Measurements from ENCODE around the gene SHANK1.

The SHANK1 gene

DNA sequence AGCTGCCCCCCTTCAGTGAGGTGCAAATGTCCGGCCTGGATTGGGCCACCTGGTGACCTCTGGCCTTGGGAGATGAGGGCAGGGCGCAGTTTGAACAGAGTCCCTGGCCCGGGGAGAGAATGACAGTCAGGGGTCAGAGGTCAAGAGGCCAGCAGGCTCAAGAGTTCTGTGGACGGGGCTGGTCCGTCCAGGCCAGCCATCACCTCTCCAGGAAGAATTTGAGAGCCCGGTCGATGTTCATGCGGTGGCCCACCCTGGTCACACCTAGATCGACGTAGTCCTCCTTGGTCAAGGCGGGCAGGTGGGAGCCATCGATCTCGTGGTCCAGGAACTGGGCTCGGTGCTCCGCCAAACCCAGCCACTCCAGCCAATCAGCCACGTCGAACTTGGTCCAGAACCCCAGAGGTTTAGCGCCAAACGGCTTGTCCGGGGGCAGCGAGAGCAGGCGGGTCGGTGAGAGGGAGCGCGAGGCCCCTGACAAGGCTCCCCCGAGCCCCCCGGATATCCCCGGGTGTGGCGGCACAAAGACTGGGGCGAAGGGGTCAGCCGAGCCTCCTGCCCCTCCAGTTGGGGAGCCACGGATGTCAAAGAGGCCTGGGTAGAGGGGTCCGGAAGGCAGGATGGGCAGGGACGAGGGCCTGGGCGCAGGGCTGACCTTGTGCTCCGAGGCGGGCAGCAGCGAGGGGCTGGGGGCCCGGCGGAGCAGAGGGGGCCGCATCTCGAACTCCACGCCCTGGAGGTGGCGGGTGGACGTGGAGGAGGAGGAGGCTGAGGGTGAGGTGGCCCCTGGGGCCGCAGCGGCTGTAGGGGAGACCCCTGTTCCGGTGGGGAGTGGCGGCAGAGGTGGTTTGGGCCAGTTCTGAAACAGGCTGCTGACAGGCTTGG, 57.6 kb downstream of the SHANK1 start:
- no peak for DNase-seq
- TF ChIP-seq, protein P1, sequence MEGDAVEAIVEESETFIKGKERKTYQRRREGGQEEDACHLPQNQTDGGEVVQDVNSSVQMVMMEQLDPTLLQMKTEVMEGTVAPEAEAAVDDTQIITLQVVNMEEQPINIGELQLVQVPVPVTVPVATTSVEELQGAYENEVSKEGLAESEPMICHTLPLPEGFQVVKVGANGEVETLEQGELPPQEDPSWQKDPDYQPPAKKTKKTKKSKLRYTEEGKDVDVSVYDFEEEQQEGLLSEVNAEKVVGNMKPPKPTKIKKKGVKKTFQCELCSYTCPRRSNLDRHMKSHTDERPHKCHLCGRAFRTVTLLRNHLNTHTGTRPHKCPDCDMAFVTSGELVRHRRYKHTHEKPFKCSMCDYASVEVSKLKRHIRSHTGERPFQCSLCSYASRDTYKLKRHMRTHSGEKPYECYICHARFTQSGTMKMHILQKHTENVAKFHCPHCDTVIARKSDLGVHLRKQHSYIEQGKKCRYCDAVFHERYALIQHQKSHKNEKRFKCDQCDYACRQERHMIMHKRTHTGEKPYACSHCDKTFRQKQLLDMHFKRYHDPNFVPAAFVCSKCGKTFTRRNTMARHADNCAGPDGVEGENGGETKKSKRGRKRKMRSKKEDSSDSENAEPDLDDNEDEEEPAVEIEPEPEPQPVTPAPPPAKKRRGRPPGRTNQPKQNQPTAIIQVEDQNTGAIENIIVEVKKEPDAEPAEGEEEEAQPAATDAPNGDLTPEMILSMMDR (IDR thresholded peaks at IDR 0.05; ENCODE audit: low read depth, low read length) = no peak
- H3K27me3 ChIP-seq = no peaks in the 10 kb centered on the region

DNA sequence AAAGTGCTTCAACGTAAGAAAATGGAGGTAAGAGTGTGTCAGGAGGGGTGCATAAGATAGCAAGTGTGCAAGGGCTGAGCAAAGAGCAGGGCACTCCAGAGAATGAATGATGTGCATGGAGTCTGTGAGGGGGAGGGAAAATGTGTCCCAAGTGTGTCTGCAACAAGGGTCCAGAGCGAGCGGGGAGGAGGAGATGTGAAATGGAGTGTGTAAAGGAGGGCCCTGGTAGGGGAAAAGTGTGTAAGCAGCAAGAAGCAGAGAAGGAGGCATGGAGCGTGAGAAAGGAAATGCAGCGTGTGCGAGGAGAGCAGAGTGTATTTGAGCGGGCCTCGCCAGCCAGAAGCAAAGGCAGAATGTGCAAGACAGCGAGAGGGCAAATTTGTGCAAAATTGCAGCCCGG, 58.6 kb downstream of the SHANK1 start:
- Histone ChIP-seq H3K4me3 (ENCODE audit: low read depth, low read length) (no peak overlapping the region), H3K4me1 (no peaks in the 10 kb centered on the region), H3K27me3 (no peaks in the 10 kb centered on the region), H3K36me3 (peaks cover 3% of the 10 kb centered on the region), H3K9me3 (no peaks in the 10 kb centered on the region)
- DNase-seq = no peak
- TF ChIP-seq, protein P1 (IDR thresholded peaks at IDR 0.05; ENCODE audit: low read depth, low read length) = no peak

More for the DNA sequence above, 57.6 kb downstream of the SHANK1 start:
- H3K36me3 ChIP-seq = peaks cover 3% of the 10 kb centered on the region
- no peak overlapping the region for H3K4me3 ChIP-seq (ENCODE audit: low read depth, low read length)
- H3K9me3 ChIP-seq = no peaks in the 10 kb centered on the region
- no peaks in the 10 kb centered on the region for H3K4me1 ChIP-seq

DNA sequence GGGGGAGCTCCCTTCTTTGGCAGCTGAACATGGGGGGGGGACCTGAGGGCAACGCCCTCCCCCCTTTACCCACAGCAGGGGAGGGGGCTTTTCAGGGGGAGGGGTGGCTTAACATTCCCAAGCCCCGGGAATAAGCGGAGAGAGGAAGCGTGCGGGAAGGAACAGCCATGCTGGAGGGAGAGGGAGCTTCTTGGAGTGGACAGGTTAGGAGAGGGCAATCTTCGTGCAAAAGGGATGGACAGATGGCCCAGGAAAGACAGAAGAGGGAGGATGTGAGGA, 59.6 kb downstream of the SHANK1 start:
- no peaks in the 10 kb centered on the region for H3K9me3 ChIP-seq
- peaks cover 2% of the 10 kb centered on the region for H3K36me3 ChIP-seq
- no peak overlapping the region for H3K4me3 ChIP-seq (ENCODE audit: low read depth, low read length)
- no peaks in the 10 kb centered on the region for H3K4me1 ChIP-seq
- DNase-seq = no peak
- no peaks in the 10 kb centered on the region for H3K27me3 ChIP-seq
- TF ChIP-seq, protein P1 (IDR thresholded peaks at IDR 0.05; ENCODE audit: low read depth, low read length) = no peak

DNA sequence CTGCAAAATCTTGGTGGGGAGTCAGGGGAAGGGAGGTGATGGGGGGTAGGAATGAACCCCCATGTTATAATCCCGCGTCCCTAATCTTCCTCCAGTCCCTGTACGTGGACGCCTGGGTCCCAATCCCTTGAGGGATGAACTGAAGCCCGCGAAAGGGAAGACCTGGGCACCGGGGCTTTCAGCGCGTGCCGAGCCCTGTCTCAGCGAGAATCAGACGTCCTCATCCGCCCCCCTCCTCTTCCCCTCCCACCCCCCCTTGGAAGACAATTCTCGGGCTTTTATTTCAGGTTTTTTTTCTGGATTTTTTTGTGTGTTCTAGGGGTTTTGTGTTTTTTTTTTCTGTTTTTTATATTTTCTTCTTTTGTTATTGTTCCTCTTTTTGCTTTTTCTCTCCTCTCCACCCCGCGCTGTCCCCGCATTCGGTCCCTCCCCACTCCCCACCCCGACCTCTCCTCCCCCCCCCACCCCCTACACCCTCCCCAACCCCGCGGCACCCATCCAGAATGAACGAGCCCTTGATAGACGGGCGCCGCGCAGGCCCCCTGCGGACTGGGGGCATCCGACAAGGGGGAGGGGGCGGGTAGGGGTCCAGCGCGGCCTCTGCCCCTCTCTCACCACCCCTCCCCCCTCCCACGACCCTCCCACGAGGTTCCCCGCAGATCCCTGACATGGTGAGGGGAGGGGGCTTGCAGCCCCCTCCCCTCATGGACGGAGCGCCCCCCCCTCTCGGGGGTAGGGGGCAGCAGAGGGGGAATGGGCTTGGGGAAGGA, 60.1 kb downstream of the SHANK1 start:
- Histone ChIP-seq H3K9me3 (no peaks in the 10 kb centered on the region), H3K27me3 (no peaks in the 10 kb centered on the region), H3K4me1 (no peaks in the 10 kb centered on the region), H3K4me3 (ENCODE audit: low read depth, low read length) (peak overlapping the region; percentile 48), H3K36me3 (no peaks in the 10 kb centered on the region; the same call in 1 of the 2 replicates)
- TF ChIP-seq, protein P1 (IDR thresholded peaks at IDR 0.05; ENCODE audit: low read depth, low read length) = no peak
- peak; percentile 54 for DNase-seq

DNA sequence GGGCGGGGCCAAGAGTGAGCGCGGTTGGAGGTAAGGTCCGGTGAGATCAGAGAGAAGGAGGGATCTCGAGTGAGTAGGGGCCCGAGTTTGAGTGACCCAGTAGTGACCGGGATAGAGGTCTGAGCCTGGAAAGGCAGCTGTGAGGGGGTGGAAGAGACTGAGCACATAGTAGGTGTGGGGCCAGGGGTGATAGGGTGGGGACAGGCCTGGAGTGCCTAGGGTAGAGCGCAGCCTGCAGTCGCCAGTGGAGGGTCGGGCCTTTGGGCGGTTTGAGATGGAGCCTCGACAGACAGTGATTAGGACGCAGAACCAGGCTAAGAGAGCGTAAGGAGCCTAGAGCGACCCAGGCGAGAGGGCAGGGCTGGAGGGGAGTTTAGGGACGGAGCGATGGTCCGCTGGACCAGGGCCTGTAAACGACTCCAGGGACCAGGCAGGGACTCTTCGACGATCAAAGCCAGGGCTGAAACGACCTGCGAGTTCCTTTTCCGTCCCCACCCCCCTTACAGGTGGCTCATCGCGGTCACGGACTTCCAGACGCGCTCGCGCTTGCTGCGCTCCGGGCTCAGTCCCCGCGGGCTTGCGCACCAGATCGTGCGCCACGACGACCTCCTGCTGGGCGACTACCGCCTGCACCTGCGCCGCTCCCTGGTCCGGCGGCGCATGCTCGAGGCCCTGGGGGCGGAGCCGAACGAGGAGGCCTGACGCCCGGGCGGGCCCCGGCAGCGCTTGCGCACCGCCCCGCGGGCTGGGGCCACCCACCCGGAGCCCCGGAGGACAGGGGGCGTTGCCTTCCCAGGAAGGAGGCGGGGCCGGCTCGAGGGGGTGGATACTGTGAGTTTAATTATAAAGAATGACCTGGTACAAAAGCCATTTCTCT, 60.9 kb downstream of the SHANK1 start:
- Histone ChIP-seq H3K4me3 (ENCODE audit: low read depth, low read length) (peak overlapping the region; percentile 65), H3K4me1 (no peaks in the 10 kb centered on the region), H3K9me3 (no peaks in the 10 kb centered on the region), H3K36me3 (no peaks in the 10 kb centered on the region), H3K27me3 (no peaks in the 10 kb centered on the region)
- TF ChIP-seq, protein P1 (IDR thresholded peaks at IDR 0.05; ENCODE audit: low read depth, low read length) = no peak
- DNase-seq = peak; percentile 97

Measured in BE2C (cell line).